ENCODE measurements around the gene DNAL4.

Gene DNAL4

GRCh38 chr22:38751422-38752346 is 42.3 kb downstream of the DNAL4 start:
- no peak for DNase-seq (ENCODE audit: low read depth)
- TF ChIP-seq CTCF (conservative IDR thresholded peaks at IDR 0.05; ENCODE audit: control insufficient read depth, insufficient read depth, low read depth, low read length): no peak
- H3K4me3 ChIP-seq (ENCODE audit: control insufficient read depth, low read depth, low read length): no peak overlapping the region

- DNase-seq (ENCODE audit: low read depth): no peak
- H3K4me3 ChIP-seq (ENCODE audit: control insufficient read depth, low read depth, low read length): no peak overlapping the region
- no peak for TF ChIP-seq CTCF (conservative IDR thresholded peaks at IDR 0.05; ENCODE audit: control insufficient read depth, insufficient read depth, low read depth, low read length)
These were observed 42.9 kb downstream of the DNAL4 start for GRCh38 chr22:38751066-38751421.

- DNase-seq (ENCODE audit: low read depth): no peak
- no peak for TF ChIP-seq CTCF (conservative IDR thresholded peaks at IDR 0.05; ENCODE audit: control insufficient read depth, insufficient read depth, low read depth, low read length)
- H3K4me3 ChIP-seq (ENCODE audit: control insufficient read depth, low read depth, low read length): no peak overlapping the region
These were observed 43.3 kb downstream of the DNAL4 start for GRCh38 chr22:38750638-38751037.

GRCh38 chr22:38750104-38750503 is 43.8 kb downstream of the DNAL4 start:
- TF ChIP-seq CTCF (conservative IDR thresholded peaks at IDR 0.05; ENCODE audit: control insufficient read depth, insufficient read depth, low read depth, low read length): no peak

GRCh38 chr22:38748487-38749136 is 45.3 kb downstream of the DNAL4 start:
- no peak overlapping the region for H3K4me3 ChIP-seq (ENCODE audit: control insufficient read depth, low read depth, low read length)
- no peak for DNase-seq (ENCODE audit: low read depth)
- TF ChIP-seq CTCF (conservative IDR thresholded peaks at IDR 0.05; ENCODE audit: control insufficient read depth, insufficient read depth, low read depth, low read length): no peak

More at GRCh38 chr22:38750104-38750503, 43.8 kb downstream of the DNAL4 start:
- no peak overlapping the region for H3K4me3 ChIP-seq (ENCODE audit: control insufficient read depth, low read depth, low read length)
- no peak for DNase-seq (ENCODE audit: low read depth)

- TF ChIP-seq CTCF (conservative IDR thresholded peaks at IDR 0.05; ENCODE audit: control insufficient read depth, insufficient read depth, low read depth, low read length): no peak
- no peak for DNase-seq (ENCODE audit: low read depth)
- H3K4me3 ChIP-seq (ENCODE audit: control insufficient read depth, low read depth, low read length): no peak overlapping the region
These were observed 48.1 kb downstream of the DNAL4 start for GRCh38 chr22:38745676-38746460.

Data from fibroblast of mammary gland (primary cell).